Fibroblast of lung (primary cell): ENCODE results near the gene MGLL. TPM values are rescaled to one million over a fixed set of nuclear protein-coding genes. Genes with fewer than 3 reads are reported as not detected.

Source experiments
- DNase-seq, 2 donors: peaks; one replicate each; pipeline versions ENCODE4 v3.0.0 to v3.0.0-alpha.2; 2010; ENCODE audit warnings: low read depth in 2 of 2
- H2AFZ ChIP-seq: 2 replicates; pipeline ENCODE4 v1.5.1; 2012; ENCODE audit warnings: low read length, control low read depth, inconsistent platforms
- H3K27ac ChIP-seq: 2 replicates; pipeline ENCODE4 v1.5.1; 2011; ENCODE audit warnings: low read length, control low read depth; ENCODE audit not compliant: insufficient read depth
- H3K27me3 ChIP-seq: 2 replicates; pipeline ENCODE4 v1.5.1; 2011; ENCODE audit warnings: mild to moderate bottlenecking, low read length; ENCODE audit not compliant: control insufficient read depth, insufficient read depth
- H3K36me3 ChIP-seq: 2 replicates; pipeline ENCODE4 v1.5.1; 2011; ENCODE audit warnings: low read length; ENCODE audit not compliant: control insufficient read depth, insufficient read depth
- H3K4me1 ChIP-seq: 2 replicates; pipeline ENCODE4 v1.5.1; 2011; ENCODE audit warnings: low read length; ENCODE audit not compliant: control insufficient read depth, insufficient read depth; ENCODE audit errors: extremely low read depth
- H3K4me2 ChIP-seq: 2 replicates; pipeline ENCODE4 v1.5.1; 2011; ENCODE audit warnings: low read length, control low read depth; ENCODE audit not compliant: insufficient read depth; ENCODE audit errors: extremely low read depth
- H3K4me3 ChIP-seq, 4 experiments: fragments of 200-600 bp in 1 of 4; sonication (generic) in 1 of 4; replicated peaks in 1 of 4; 2 replicates each; pipeline ENCODE4 v1.5.1; 2011 to 2016; ENCODE audit warnings: low read length in 4 of 4, low read depth in 3 of 4, mild to moderate bottlenecking in 3 of 4, control low read depth in 2 of 4, inconsistent platforms in 1 of 4, mixed read lengths in 1 of 4; ENCODE audit not compliant: insufficient read depth in 1 of 4; ENCODE audit errors: control extremely low read depth in 1 of 4
- H3K79me2 ChIP-seq: 2 replicates; pipeline ENCODE4 v1.5.1; 2012; ENCODE audit warnings: mild to moderate bottlenecking, low read length, inconsistent platforms; ENCODE audit not compliant: control insufficient read depth, insufficient read depth
- H3K9ac ChIP-seq: 2 replicates; pipeline ENCODE4 v1.5.1; 2011; ENCODE audit warnings: mild to moderate bottlenecking, low read length, control low read depth; ENCODE audit not compliant: insufficient read depth
- H3K9me3 ChIP-seq: 2 replicates; pipeline ENCODE4 v1.5.1; 2012; ENCODE audit warnings: low read depth, low read length; ENCODE audit not compliant: control insufficient read depth, insufficient read depth
- H4K20me1 ChIP-seq: 2 replicates; pipeline ENCODE4 v1.5.1; 2011; ENCODE audit warnings: low read length; ENCODE audit not compliant: control insufficient read depth, insufficient read depth; ENCODE audit errors: extremely low read depth
- CTCF ChIP-seq, 2 donors: IDR thresholded peaks in 1 of 2; conservative IDR thresholded peaks in 1 of 2; 1 replicate in 1 of 2; 2 replicates in 1 of 2; pipeline ENCODE4 v1.5.1; 2011 to 2012; ENCODE audit warnings: low read length in 2 of 2, control low read depth in 1 of 2, inconsistent platforms in 1 of 2, low read depth in 1 of 2, mild to moderate bottlenecking in 1 of 2
- EZH2 ChIP-seq: IDR thresholded peaks from 2 replicates; pipeline ENCODE4 v1.5.1; 2012; ENCODE audit warnings: low read length, control low read depth, mild to moderate bottlenecking; ENCODE audit errors: missing control alignments
- polyA plus RNA-seq, 2 donors: library from polyadenylated mRNA; depleted of rRNA in 1 of 2; stranded (reverse) in 1 of 2; unstranded in 1 of 2; fragments of >200 nt; gene quantifications; 2 replicates each; pipeline ENCODE4 v1.2.1, GENCODE V29; 2011 to 2012; ENCODE audit warnings: missing spikeins in 1 of 2
- total RNA-seq: library from RNA; depleted of rRNA; stranded (reverse); fragments of >200 nt; gene quantifications from 2 replicates; pipeline ENCODE4 v1.2.1, GENCODE V29; 2014

MGLL gene
- total and polyA plus RNA-seq, 2 donors (not counting 1 experiment from before 2014, with no cell fraction given): 60.1 to 122 TPM

GRCh38 chr3:127784865-127785710 lies 37.2 kb downstream of the MGLL start:
- Histone ChIP-seq H4K20me1 (no peaks in the 10 kb centered on the region), H3K4me2 (no peak overlapping the region), H3K27ac (peak overlapping the region; percentile 23), H3K36me3 (no peaks in the 10 kb centered on the region), H3K9ac (no peak overlapping the region), H3K79me2 (peaks cover 21% of the 10 kb centered on the region), H3K9me3 (no peaks in the 10 kb centered on the region), H2AFZ (no peak overlapping the region), H3K4me1 (peaks cover 41% of the 10 kb centered on the region), H3K27me3 (no peaks in the 10 kb centered on the region), H3K4me3 (no peak overlapping the region)
- DNase-seq: no peak
- no peak for TF ChIP-seq EZH2
- no peak for TF ChIP-seq CTCF (conservative IDR thresholded peaks at IDR 0.05 in 1 of 2, IDR thresholded peaks at IDR 0.05 in 1 of 2; ENCODE audit: low read depth in 1 of 2, low read length in 2 of 2)

- no peak overlapping the region for H3K4me3 ChIP-seq
- no peaks in the 10 kb centered on the region for H3K27me3 ChIP-seq
- no peak overlapping the region for H3K4me2 ChIP-seq
- no peak for TF ChIP-seq CTCF (conservative IDR thresholded peaks at IDR 0.05 in 1 of 2, IDR thresholded peaks at IDR 0.05 in 1 of 2; ENCODE audit: low read depth in 1 of 2, low read length in 2 of 2)
- no peak for TF ChIP-seq EZH2
- no peak for DNase-seq
- H3K4me1 ChIP-seq: peaks cover 46% of the 10 kb centered on the region
- H3K9ac ChIP-seq: no peak overlapping the region
- H3K79me2 ChIP-seq: peaks cover 24% of the 10 kb centered on the region
- H2AFZ ChIP-seq: no peak overlapping the region
- H3K27ac ChIP-seq: no peak overlapping the region
- no peaks in the 10 kb centered on the region for H3K36me3 ChIP-seq
- H4K20me1 ChIP-seq: no peaks in the 10 kb centered on the region
- H3K9me3 ChIP-seq: no peaks in the 10 kb centered on the region
Measured at GRCh38 chr3:127784283-127784682, 38.0 kb downstream of the MGLL start.

GRCh38 chr3:127783642-127784160 lies 38.6 kb downstream of the MGLL start:
- no peaks in the 10 kb centered on the region for H4K20me1 ChIP-seq
- H3K9me3 ChIP-seq: no peaks in the 10 kb centered on the region
- TF ChIP-seq CTCF (conservative IDR thresholded peaks at IDR 0.05 in 1 of 2, IDR thresholded peaks at IDR 0.05 in 1 of 2; ENCODE audit: low read depth in 1 of 2, low read length in 2 of 2) (no peak), EZH2 (no peak)
- no peaks in the 10 kb centered on the region for H3K27me3 ChIP-seq
- H3K79me2 ChIP-seq: peaks cover 26% of the 10 kb centered on the region
- no peak for DNase-seq
- H3K4me3 ChIP-seq: no peak overlapping the region
- peaks cover 44% of the 10 kb centered on the region for H3K4me1 ChIP-seq
- H2AFZ ChIP-seq: no peak overlapping the region
- H3K4me2 ChIP-seq: no peak overlapping the region
- no peaks in the 10 kb centered on the region for H3K36me3 ChIP-seq
- H3K9ac ChIP-seq: no peak overlapping the region
- H3K27ac ChIP-seq: no peak overlapping the region
